ENCODE data around the gene KLRC4.
"Not testable (repeated sequence)": the region's sequence is repeated elsewhere in the genome, so short reads cannot be mapped to it uniquely, and the experiment has no call there.

Gene KLRC4

DNA sequence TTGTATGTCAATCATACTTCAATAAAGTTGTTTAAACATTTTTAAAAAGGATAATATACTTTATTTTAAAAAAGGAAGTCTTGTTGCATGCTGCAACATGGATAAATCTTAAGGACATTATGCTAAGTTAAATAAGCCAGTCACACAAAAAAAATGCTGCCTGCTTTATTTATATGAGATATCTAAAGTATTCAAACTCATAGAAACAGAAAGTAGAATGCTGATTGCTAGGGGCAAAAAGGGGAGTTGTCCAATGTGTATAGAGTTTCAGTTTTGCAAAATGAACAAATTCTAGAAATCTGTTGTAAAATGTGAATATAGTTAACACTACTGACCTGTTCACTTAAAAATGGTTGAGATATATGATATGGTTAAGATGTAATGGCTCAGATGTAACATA lies 8.7 kb downstream of the KLRC4 start:
- no peak for FAIRE-seq
- DNase-seq (ENCODE audit: insufficient read length, low spot score): no peak
- no peak for TF ChIP-seq CTCF (IDR thresholded peaks at IDR 0.05; ENCODE audit: insufficient read depth, missing control alignments)

GRCh38 chr12:10398168-10398567 lies 11.4 kb downstream of the KLRC4 start:
- FAIRE-seq: no peak
- TF ChIP-seq CTCF (IDR thresholded peaks at IDR 0.05; ENCODE audit: insufficient read depth, missing control alignments): no peak

GRCh38 chr12:10397296-10397695 lies 12.3 kb downstream of the KLRC4 start:
- no peak for TF ChIP-seq CTCF (IDR thresholded peaks at IDR 0.05; ENCODE audit: insufficient read depth, missing control alignments)
- DNase-seq (ENCODE audit: insufficient read length, low spot score): no peak
- FAIRE-seq: no peak

More at GRCh38 chr12:10398168-10398567, 11.4 kb downstream of the KLRC4 start:
- DNase-seq (ENCODE audit: insufficient read length, low spot score): no peak

DNA sequence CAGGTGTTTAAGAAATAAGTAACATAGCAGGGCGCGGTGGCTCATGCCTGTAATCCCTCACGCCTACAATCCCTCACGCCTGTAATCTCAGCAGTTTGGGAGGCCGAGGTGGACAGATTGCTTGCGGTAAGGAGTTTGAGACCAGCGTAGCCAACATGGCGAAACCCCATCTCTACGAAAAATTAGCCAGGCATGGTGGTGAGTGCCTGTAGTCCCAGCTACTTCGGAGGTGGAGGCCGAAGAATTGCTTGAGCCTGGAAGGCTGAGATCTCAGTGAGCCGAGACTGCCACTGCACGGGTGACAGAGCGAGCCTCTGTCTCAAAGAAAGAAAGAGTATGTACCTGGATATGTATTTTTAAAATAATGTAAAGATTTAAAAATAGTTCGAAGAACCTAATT lies 13.4 kb downstream of the KLRC4 start:
- FAIRE-seq; DNase-seq (ENCODE audit: insufficient read length, low spot score): not testable (repeated sequence)

DNA sequence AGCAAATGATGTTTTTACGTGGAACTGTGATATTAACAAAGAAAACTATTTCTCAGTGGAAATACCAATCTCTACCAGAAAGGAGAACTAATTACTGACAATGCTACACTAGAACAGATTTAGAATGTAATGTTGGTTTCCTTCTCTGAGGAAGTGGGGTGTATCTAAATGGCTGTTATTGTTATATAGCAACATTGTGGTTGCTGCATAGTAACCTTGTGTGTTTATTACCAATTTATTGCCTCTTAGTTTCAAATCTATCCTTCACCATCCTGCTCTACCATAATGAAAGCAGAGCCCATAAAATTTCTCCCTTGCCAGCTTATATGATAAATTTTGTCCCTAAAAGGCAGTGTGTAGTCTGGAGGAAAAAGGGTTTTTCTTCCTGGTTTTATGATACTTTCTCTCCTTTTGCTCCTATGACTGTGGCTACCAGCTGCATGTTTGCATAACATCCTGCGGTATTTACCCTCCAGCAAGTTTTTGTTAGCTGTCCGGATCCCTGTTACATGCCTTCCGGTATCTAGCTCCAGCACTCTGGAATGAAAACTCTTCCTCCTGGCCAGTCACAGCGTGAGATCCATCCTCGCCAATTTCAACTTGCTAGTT lies 14.1 kb downstream of the KLRC4 start:
- no peak for FAIRE-seq
- TF ChIP-seq CTCF (IDR thresholded peaks at IDR 0.05; ENCODE audit: insufficient read depth, missing control alignments): no peak
- no peak for DNase-seq (ENCODE audit: insufficient read length, low spot score)

- FAIRE-seq; DNase-seq (ENCODE audit: insufficient read length, low spot score): not testable (repeated sequence)
Measured at GRCh38 chr12:10394531-10395152, 14.9 kb downstream of the KLRC4 start.

DNA sequence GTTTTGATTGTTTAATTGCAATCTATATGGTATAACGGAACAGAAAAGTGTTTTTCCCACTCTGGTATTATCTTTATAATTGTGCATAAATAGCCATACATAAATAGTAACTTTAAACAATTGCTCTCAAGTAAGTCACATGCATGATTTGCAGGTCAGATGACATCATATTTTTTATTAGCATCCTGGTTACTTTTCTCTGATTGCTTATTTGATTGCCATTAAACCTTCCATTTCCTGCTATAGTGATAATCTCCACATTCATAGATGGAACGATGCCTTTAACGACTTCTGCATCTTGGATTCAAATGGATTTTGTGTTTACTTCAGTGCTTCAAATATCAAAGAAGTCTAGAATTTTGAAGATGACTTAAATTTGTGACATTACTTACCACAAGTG lies 16.3 kb downstream of the KLRC4 start:
- FAIRE-seq: no peak
- no peak for DNase-seq (ENCODE audit: insufficient read length, low spot score)
- no peak for TF ChIP-seq CTCF (IDR thresholded peaks at IDR 0.05; ENCODE audit: insufficient read depth, missing control alignments)

DNA sequence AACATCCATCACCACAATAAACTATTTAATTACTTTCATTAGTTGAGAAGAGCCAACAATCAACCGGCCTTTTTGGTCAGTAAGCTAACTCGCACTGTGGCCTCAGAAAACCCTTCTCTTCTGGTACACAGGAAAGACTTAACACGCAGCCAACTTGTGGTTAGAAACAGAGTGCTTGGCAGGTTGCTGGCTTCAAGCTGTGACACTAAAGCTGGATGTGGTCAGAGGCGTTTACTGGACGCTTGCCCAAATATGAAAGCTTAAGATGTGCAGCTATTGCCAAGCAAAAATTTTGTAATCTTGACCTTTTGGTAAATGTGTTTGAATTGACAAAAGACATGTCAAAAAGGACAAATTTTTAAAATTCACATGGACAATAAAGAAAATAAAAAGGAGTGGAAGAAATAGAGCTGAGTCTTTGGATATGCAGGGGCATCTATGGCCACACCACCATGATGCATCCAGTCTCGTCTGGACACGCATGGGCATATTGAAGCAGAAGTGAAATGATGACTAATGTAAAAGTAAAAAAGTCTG lies 17.1 kb downstream of the KLRC4 start:
- TF ChIP-seq CTCF (IDR thresholded peaks at IDR 0.05; ENCODE audit: insufficient read depth, missing control alignments): no peak
- DNase-seq (ENCODE audit: insufficient read length, low spot score): no peak
- no peak for FAIRE-seq

GRCh38 chr12:10390991-10391390 lies 18.6 kb downstream of the KLRC4 start:
- not testable (repeated sequence) for FAIRE-seq; DNase-seq (ENCODE audit: insufficient read length, low spot score)
